Measurements from ENCODE around the gene LDLRAD3. TPM values are rescaled to one million over a fixed set of nuclear protein-coding genes. Genes with fewer than 3 reads are reported as not detected.

LDLRAD3 gene
- total RNA-seq, 2 experiments from 2014 or later, result 0.46 to 0.47 TPM

DNA sequence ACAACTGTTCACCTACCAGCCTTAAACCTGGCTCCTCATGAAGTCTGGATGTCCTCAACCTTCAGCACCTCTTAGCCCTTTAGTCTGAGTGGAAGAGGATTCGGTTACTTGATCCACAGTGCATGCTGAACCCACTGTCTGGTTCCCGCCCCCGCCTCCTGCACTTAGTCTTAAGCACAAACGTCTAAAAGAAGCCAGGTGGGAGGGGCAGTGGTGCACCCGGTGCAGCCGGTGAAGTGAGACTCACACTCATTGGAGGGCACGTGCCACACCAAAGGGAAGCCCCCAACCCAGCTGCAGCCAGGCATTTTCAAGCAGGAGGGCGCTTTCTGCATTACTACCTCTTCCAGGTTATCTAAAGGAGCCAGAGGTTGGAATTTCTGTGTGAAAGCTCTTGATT is 198.6 kb downstream of the LDLRAD3 start:
- ChIA-PET CTCF (no interaction called here), POLR2A (no interaction called here)
- H3K4me3 Mint-ChIP-seq, result no peak overlapping the region
- no peak for DNase-seq
- H3K9me3 Mint-ChIP-seq (ENCODE audit: low read depth), result no peaks in the 10 kb centered on the region
- intact Hi-C loops (cut with DNase I, micrococcal nuclease), result no loop called here
- no peak for ATAC-seq
- H3K27me3 Mint-ChIP-seq, result peaks cover 6% of the 10 kb centered on the region
- no peaks in the 10 kb centered on the region for H3K4me1 Mint-ChIP-seq
- no peak overlapping the region for H3K27ac Mint-ChIP-seq
- no peaks in the 10 kb centered on the region for H3K36me3 Mint-ChIP-seq (ENCODE audit: low read depth)

DNA sequence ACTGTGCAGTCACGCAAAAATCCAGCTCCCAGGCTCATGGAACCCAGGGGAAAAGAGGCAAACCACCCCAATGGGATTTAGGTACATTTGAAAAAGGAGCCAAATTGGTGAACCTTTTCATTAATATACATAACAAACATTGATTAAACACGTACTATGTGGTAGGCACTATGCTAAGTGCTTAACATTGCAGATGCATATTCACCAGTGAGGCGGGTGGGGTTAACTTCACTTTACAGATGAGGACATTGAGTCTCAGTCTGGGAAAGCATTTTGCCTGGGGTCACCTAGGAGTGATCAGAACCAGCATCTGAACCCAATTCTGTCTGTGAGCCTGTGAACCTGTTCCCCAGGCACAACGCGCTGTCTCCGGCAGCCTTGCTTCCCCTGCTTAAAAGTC is 199.0 kb downstream of the LDLRAD3 start:
- no peaks in the 10 kb centered on the region for H3K36me3 Mint-ChIP-seq (ENCODE audit: low read depth)
- ATAC-seq (no peak), DNase-seq (no peak)
- no peak overlapping the region for H3K27ac Mint-ChIP-seq
- ChIA-PET POLR2A (no interaction called here), CTCF (no interaction called here)
- no peaks in the 10 kb centered on the region for H3K9me3 Mint-ChIP-seq (ENCODE audit: low read depth)
- no peaks in the 10 kb centered on the region for H3K4me1 Mint-ChIP-seq
- H3K27me3 Mint-ChIP-seq, result peaks cover 6% of the 10 kb centered on the region
- no peak overlapping the region for H3K4me3 Mint-ChIP-seq
- intact Hi-C loops (cut with DNase I, micrococcal nuclease), result no loop called here

DNA sequence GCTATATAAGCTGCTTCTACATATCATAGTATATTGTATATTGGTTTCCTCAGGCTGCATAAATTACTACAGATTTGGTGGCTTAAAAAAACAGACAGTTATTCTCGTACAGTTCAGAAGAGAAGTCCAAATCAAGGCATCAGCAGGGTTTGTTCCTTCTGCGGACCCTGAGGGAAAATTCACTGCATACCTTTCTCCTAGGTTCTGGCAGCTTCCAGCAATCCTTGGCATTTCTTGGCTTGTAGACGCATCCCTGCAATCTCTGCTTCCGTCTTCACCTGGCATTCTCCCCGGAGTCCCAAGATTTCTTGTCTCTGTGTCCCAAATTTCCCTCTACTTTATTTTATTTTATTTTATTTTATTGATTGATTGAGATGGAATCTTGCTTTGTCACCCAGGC is 202.6 kb downstream of the LDLRAD3 start:
- peaks cover 11% of the 10 kb centered on the region for H3K27me3 Mint-ChIP-seq
- H3K9me3 Mint-ChIP-seq (ENCODE audit: low read depth), result no peaks in the 10 kb centered on the region
- peaks cover 16% of the 10 kb centered on the region for H3K4me1 Mint-ChIP-seq
- ATAC-seq, result no peak
- H3K4me3 Mint-ChIP-seq, result no peak overlapping the region
- CTCF ChIA-PET, result interaction anchor here (0.7 to 0.9 kb wide), 2 partner anchors 38 to 483 kb away, joined by 3 read pairs; partner anchors contain the start of gene TRIM44
- POLR2A ChIA-PET, result no interaction called here
- no peaks in the 10 kb centered on the region for H3K36me3 Mint-ChIP-seq (ENCODE audit: low read depth)
- H3K27ac Mint-ChIP-seq, result no peak overlapping the region
- DNase-seq, result no peak
- intact Hi-C loops (cut with DNase I, micrococcal nuclease), result loop anchor here in 1 of 2 experiments (5.0 kb wide), 1 partner anchor 529 kb away; the partner anchor contains the start of gene FJX1

DNA sequence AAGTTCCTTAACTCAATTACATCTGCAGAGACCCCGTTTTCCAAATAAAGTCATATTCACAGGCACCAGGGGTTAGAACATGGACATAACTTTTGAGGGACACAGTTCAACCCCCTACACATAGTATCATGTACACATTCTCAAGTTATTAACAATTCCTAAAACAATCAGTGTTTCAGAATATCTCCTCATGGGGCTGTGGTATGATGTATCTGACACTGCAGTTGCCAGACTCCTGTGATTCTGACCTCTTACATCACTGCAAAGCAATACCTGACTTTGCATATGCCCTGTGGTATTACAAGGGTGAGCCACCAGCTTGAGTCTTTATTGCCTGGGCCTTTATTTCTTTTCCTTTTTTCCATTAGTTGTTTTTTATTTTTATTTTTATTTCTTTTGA is 203.6 kb downstream of the LDLRAD3 start:
- POLR2A ChIA-PET, result no interaction called here
- Mint-ChIP-seq H3K36me3 (ENCODE audit: low read depth) (no peaks in the 10 kb centered on the region), H3K4me3 (no peak overlapping the region), H3K27me3 (peaks cover 13% of the 10 kb centered on the region), H3K9me3 (ENCODE audit: low read depth) (no peaks in the 10 kb centered on the region), H3K27ac (no peak overlapping the region), H3K4me1 (peaks cover 16% of the 10 kb centered on the region)
- ATAC-seq (no peak), DNase-seq (no peak)
- intact Hi-C loops (cut with DNase I, micrococcal nuclease), result loop anchor here in 1 of 2 experiments (5.0 kb wide), 1 partner anchor 530 kb away; the partner anchor contains the start of gene FJX1
- CTCF ChIA-PET, result no interaction called here

DNA sequence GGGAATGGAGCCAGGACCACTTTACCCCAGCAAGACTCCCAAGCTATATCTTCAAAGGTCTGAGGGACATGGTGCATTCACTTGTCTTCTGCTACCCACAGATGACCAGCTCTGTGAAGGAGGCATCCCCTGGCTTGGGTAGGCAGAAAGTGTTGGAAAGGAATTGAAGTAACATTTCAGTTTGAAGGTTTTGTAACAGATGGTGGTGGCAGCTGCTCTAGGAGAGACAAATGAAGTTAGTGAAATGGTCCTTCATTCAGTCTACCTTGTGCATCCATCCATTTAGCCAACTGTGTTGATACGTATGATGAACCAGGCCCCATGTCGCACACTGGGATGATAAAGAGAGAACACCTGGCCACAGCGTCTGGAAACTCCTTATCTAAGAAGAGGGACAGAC is 204.8 kb downstream of the LDLRAD3 start:
- no peak for DNase-seq
- H3K27me3 Mint-ChIP-seq, result peaks cover 13% of the 10 kb centered on the region
- intact Hi-C loops (cut with DNase I, micrococcal nuclease), result loop anchor here (1.0 to 5.0 kb wide), 3 partner anchors 486 to 532 kb away; partner anchors contain the start of genes FJX1 (in 1 of the 2) and TRIM44 (in 1 of the 2)
- H3K9me3 Mint-ChIP-seq (ENCODE audit: low read depth), result no peaks in the 10 kb centered on the region
- peaks cover 16% of the 10 kb centered on the region for H3K4me1 Mint-ChIP-seq
- H3K4me3 Mint-ChIP-seq, result no peak overlapping the region
- H3K36me3 Mint-ChIP-seq (ENCODE audit: low read depth), result no peaks in the 10 kb centered on the region
- no peak overlapping the region for H3K27ac Mint-ChIP-seq
- ChIA-PET CTCF (interaction anchor here (0.6 kb wide), 1 partner anchor 345 kb away, joined by 3 read pairs; no protein-coding TSS in a partner anchor), POLR2A (no interaction called here)
- no peak for ATAC-seq

DNA sequence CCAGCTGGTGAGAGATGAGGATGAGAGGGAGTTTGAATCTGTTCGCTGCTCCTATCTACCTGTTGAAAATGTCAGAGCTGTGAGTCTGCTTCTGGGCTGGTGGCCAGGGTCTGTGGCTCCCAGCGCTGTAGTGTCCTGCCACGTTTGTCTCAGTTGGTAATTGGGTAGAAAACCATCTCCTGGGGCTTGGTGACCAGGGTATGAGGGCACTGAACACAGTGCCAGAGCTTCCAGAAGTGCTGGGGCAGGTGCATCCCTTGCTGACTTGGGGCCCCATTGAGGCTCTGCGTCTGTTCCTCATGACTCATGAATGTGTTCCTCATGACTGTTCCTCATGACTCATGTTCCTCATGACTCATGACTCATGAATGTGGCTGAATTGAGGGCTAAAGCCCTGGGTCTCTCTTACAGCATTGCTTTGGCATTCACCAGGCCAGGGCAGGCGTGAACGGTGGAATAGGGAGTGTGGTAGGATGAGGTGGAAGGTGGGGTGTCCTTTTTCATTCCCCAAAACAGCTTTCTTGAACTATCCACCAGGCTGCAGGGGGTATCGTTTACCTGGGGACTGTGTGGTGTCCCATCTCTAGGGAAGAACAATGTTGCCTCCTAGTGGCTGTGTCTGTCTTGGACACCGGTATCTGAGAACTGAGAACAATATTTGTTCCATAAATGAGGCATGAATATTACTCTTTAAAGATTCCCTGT is 205.8 kb downstream of the LDLRAD3 start:
- Mint-ChIP-seq H3K4me3 (no peak overlapping the region), H3K9me3 (ENCODE audit: low read depth) (no peaks in the 10 kb centered on the region), H3K27ac (no peak overlapping the region), H3K36me3 (ENCODE audit: low read depth) (no peaks in the 10 kb centered on the region), H3K27me3 (peaks cover 13% of the 10 kb centered on the region), H3K4me1 (peaks cover 16% of the 10 kb centered on the region)
- peak; percentile 72 for DNase-seq
- peak; percentile 98 for ATAC-seq
- intact Hi-C loops (cut with DNase I, micrococcal nuclease), result loop anchor here (1.0 to 10.0 kb wide), 5 partner anchors 118 to 533 kb away; partner anchors contain the start of genes FJX1 (in 1 of the 2) and TRIM44 (in 1 of the 2)
- POLR2A ChIA-PET, result interaction anchor here (0.6 kb wide), 1 partner anchor 328 kb away, joined by 3 read pairs; no protein-coding TSS in a partner anchor
- CTCF ChIA-PET, result interaction anchor here (0.5 to 1.4 kb wide), 3 partner anchors 109 to 329 kb away, joined by 3 to 5 read pairs (median 4); no protein-coding TSS in a partner anchor

DNA sequence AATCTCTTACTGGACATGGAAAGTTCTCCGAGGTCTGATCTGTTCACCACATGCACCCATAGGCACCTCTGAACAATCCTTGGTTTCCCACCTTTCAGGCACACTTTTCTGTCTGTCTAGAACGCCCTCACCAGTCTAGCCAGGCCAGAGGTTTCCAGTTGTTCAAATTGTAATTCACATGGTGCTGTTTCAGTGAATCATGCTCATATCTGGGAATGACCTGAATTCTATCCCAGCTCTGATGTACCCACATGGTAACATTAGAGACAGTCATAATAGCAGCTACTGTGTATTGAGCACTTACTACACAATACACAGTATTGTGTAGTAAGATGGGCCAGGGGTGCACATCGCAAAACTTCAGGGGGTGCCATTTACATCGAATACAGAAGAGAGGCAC is 207.1 kb downstream of the LDLRAD3 start:
- no peak overlapping the region for H3K4me3 Mint-ChIP-seq
- H3K9me3 Mint-ChIP-seq (ENCODE audit: low read depth), result no peaks in the 10 kb centered on the region
- H3K4me1 Mint-ChIP-seq, result peaks cover 16% of the 10 kb centered on the region
- ATAC-seq, result no peak
- no peak for DNase-seq
- ChIA-PET CTCF (interaction anchor here (0.6 to 1.4 kb wide), 2 partner anchors 328 to 562 kb away, joined by 3 to 5 read pairs; no protein-coding TSS in a partner anchor), POLR2A (no interaction called here)
- intact Hi-C loops (cut with DNase I, micrococcal nuclease), result loop anchor here in 1 of 2 experiments (5.0 to 10.0 kb wide), 2 partner anchors 116 to 354 kb away; no protein-coding TSS in a partner anchor
- no peaks in the 10 kb centered on the region for H3K36me3 Mint-ChIP-seq (ENCODE audit: low read depth)
- no peak overlapping the region for H3K27ac Mint-ChIP-seq
- peaks cover 18% of the 10 kb centered on the region for H3K27me3 Mint-ChIP-seq

DNA sequence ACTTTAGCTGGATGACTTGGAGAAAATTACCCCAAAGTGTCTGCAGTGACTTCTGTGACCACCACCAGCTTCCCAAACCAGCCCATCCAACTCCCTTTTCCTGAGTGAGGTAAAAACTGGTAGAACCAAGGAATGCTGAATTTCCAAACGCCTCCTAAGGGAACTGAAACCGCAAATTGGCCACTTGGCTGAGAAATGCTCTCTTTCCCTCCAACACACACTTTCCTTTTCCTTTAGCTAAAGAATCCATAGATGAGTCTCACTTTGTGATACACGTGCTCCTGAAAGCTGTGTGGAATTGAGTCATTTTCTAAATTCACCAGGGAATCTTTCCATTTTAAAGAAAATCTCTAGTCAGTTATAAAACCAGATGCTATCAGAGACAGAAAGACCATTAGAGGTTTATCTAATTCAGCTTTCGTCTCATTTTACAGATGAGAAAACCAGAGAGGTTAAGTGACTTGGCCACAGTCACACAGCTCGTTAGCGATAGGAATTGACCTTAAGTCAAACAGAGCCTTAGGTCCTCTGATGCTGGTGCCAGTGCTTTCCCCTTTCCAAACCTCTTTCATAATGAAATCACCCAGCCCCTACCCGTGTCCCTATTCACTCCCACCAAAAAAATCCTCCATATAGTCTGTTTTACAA is 208.2 kb downstream of the LDLRAD3 start:
- Mint-ChIP-seq H3K9me3 (ENCODE audit: low read depth) (no peaks in the 10 kb centered on the region), H3K27me3 (peaks cover 18% of the 10 kb centered on the region), H3K27ac (no peak overlapping the region), H3K4me1 (peaks cover 16% of the 10 kb centered on the region), H3K36me3 (ENCODE audit: low read depth) (no peaks in the 10 kb centered on the region), H3K4me3 (no peak overlapping the region)
- intact Hi-C loops (cut with DNase I, micrococcal nuclease), result loop anchor here in 1 of 2 experiments (5.0 to 10.0 kb wide), 2 partner anchors 115 to 353 kb away; no protein-coding TSS in a partner anchor
- DNase-seq (no peak), ATAC-seq (no peak)
- ChIA-PET CTCF (no interaction called here), POLR2A (no interaction called here)

DNA sequence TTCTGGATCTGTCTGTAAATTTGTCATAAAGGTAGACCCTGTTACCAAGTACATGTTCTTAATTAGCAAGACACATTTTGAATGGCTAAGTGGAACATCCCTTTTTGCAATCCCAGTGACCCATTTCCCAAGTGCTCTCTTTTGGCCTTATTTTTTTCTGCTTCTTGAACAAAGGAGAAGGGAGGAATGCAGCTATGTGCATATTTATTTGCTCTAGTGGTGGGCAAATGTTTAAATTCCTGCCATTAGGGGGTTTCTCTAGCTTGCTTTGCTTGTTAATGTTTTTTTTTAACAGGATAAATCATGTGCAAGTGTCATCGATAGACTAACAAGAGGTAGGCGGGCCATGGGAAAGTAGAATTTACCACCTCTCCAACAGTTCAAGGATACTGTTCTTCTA is 209.7 kb downstream of the LDLRAD3 start:
- Mint-ChIP-seq H3K4me1 (peaks cover 16% of the 10 kb centered on the region), H3K27me3 (peaks cover 18% of the 10 kb centered on the region), H3K4me3 (no peak overlapping the region), H3K9me3 (ENCODE audit: low read depth) (no peaks in the 10 kb centered on the region), H3K36me3 (ENCODE audit: low read depth) (no peaks in the 10 kb centered on the region), H3K27ac (no peak overlapping the region)
- intact Hi-C loops (cut with DNase I, micrococcal nuclease), result loop anchor here in 1 of 2 experiments (5.0 to 10.0 kb wide), 2 partner anchors 114 to 351 kb away; no protein-coding TSS in a partner anchor
- CTCF ChIA-PET, result interaction anchor here (0.6 kb wide), 2 partner anchors 25 to 1679 kb away, joined by 3 read pairs; no protein-coding TSS in a partner anchor
- DNase-seq (no peak), ATAC-seq (no peak)
- POLR2A ChIA-PET, result no interaction called here

DNA sequence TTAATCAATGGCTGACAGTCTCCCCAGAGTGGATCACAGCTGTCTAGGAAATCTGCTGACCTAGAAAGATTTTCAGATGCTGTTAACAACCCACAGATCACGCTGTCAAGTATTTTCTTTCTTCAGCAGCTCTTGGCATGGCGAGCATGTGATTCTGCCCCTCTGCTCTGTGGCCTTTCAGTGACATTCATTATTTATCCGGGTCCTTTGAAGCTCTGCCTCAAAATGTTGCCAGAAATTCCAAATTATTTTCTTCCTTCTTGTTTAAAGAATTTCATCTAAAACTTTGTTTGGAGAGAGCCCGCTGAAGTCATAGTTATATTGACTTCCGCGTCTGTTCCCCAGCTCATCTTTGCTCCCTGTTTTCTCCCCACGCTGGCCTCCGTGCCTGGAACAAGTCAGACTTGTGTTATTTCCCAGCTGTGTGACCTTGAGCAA is 211.3 kb downstream of the LDLRAD3 start:
- ATAC-seq (no peak), DNase-seq (no peak)
- intact Hi-C loops (cut with DNase I, micrococcal nuclease), result loop anchor here in 1 of 2 experiments (10.0 kb wide), 1 partner anchor 350 kb away; no protein-coding TSS in a partner anchor
- ChIA-PET POLR2A (interaction anchor here (0.7 kb wide), 1 partner anchor 367 kb away, joined by 3 read pairs; no protein-coding TSS in a partner anchor), CTCF (no interaction called here)
- peaks cover 3% of the 10 kb centered on the region for H3K4me1 Mint-ChIP-seq
- peaks cover 15% of the 10 kb centered on the region for H3K27me3 Mint-ChIP-seq
- H3K27ac Mint-ChIP-seq, result no peak overlapping the region
- no peaks in the 10 kb centered on the region for H3K36me3 Mint-ChIP-seq (ENCODE audit: low read depth)
- H3K4me3 Mint-ChIP-seq, result no peak overlapping the region
- no peaks in the 10 kb centered on the region for H3K9me3 Mint-ChIP-seq (ENCODE audit: low read depth)

DNA sequence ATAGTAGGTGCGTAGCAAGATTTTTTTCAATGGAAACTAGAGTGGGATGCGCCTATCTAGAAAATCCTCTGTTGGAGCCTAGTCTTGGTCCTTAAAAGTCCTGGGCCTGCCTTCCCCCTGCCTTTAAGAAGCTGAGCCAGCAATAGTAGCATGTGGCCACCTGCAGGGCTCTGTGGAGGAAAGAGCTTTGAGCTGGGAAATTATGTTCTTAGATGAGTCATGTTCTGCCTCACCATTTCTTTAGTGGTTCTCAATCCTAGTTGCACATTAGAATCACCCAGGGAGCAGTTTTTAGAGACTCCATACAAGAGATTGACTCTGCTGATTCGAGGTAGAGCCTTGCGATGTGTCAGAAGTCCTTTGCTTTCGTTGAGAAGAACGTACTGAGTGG is 211.9 kb downstream of the LDLRAD3 start:
- intact Hi-C loops (cut with DNase I, micrococcal nuclease), result loop anchor here in 1 of 2 experiments (10.0 kb wide), 1 partner anchor 349 kb away; no protein-coding TSS in a partner anchor
- Mint-ChIP-seq H3K9me3 (ENCODE audit: low read depth) (no peaks in the 10 kb centered on the region), H3K27ac (no peak overlapping the region), H3K4me1 (peaks cover 1% of the 10 kb centered on the region), H3K36me3 (ENCODE audit: low read depth) (no peaks in the 10 kb centered on the region), H3K27me3 (peaks cover 14% of the 10 kb centered on the region), H3K4me3 (no peak overlapping the region)
- ATAC-seq (no peak), DNase-seq (no peak)
- CTCF ChIA-PET, result no interaction called here
- POLR2A ChIA-PET, result interaction anchor here (0.7 kb wide), 1 partner anchor 368 kb away, joined by 3 read pairs; no protein-coding TSS in a partner anchor
